DOHH2 (cell line): ENCODE measurements around the gene MTARC2.

ENCODE experiments used
- H3F3A ChIP-seq: fragments of 200-600 bp; sonication (generic), shearing (Covaris generic); 2 replicates; pipeline ENCODE4 v1.6.0; 2016; ENCODE audit warnings: antibody characterized with exemption, mild to moderate bottlenecking; ENCODE audit not compliant: control insufficient read depth, insufficient read depth
- H3K27ac ChIP-seq: fragments of 200-600 bp; sonication (generic); 2 replicates; pipeline ENCODE4 v1.5.1; 2014; ENCODE audit warnings: low read depth, mild to moderate bottlenecking, low read length, moderate library complexity
- H3K27me3 ChIP-seq: fragments of 200-600 bp; sonication (generic); 2 replicates; pipeline ENCODE4 v1.6.1; 2014; ENCODE audit warnings: mild to moderate bottlenecking, low read length, mixed read lengths; ENCODE audit not compliant: control insufficient read depth
- H3K36me3 ChIP-seq: fragments of 200-600 bp; sonication (generic); 2 replicates; pipeline ENCODE4 v1.6.1; 2014; ENCODE audit warnings: mild to moderate bottlenecking, low read length, moderate library complexity, mixed read lengths; ENCODE audit not compliant: control insufficient read depth
- H3K4me1 ChIP-seq: fragments of 200-600 bp; sonication (generic); 2 replicates; pipeline ENCODE4 v1.6.1; 2014; ENCODE audit warnings: mild to moderate bottlenecking, low read length, mixed read lengths; ENCODE audit not compliant: control insufficient read depth
- H3K4me2 ChIP-seq: fragments of 200-600 bp; sonication (generic); 2 replicates; pipeline ENCODE4 v1.6.0; 2014; ENCODE audit warnings: mild to moderate bottlenecking, low read length, moderate library complexity
- H3K4me3 ChIP-seq: fragments of 200-600 bp; sonication (generic); 2 replicates; pipeline ENCODE4 v1.5.1; 2014; ENCODE audit warnings: mild to moderate bottlenecking, low read length, mixed read lengths
- H3K79me2 ChIP-seq: fragments of 200-600 bp; sonication (generic); 2 replicates; pipeline ENCODE4 v1.6.1; 2014; ENCODE audit warnings: mild to moderate bottlenecking, low read length, mixed read lengths; ENCODE audit not compliant: control insufficient read depth
- H3K9me2 ChIP-seq: fragments of 200-600 bp; sonication (generic); replicated peaks from 2 replicates; pipeline ENCODE4 v1.6.1; 2014; ENCODE audit warnings: mild to moderate bottlenecking, low read length, mixed read lengths; ENCODE audit not compliant: control insufficient read depth
- H3K9me3 ChIP-seq: fragments of 200-600 bp; sonication (generic); 2 replicates; pipeline ENCODE4 v1.6.1; 2014; ENCODE audit warnings: antibody characterized with exemption, low read length, mixed read lengths; ENCODE audit not compliant: control insufficient read depth, insufficient read depth
- H4K20me1 ChIP-seq: fragments of 200-600 bp; sonication (generic); 2 replicates; pipeline ENCODE4 v1.6.0; 2014; ENCODE audit warnings: low read depth, mild to moderate bottlenecking, antibody characterized with exemption, low read length, moderate library complexity; ENCODE audit not compliant: control insufficient read depth, insufficient read depth
- EZH2phosphoT487 ChIP-seq: fragments of 200-600 bp; sonication (generic); IDR thresholded peaks from 2 replicates; pipeline ENCODE4 v1.6.1; 2017; ENCODE audit warnings: borderline replicate concordance, mild to moderate bottlenecking, antibody characterized with exemption, low read length, moderate library complexity, mixed read lengths
- TF ChIP-seq, protein P1 (sequence below): fragments of 200-600 bp; sonication (generic); IDR thresholded peaks from one replicate; pipeline ENCODE4 v1.5.1; 2014; ENCODE audit warnings: antibody characterized with exemption, mild to moderate bottlenecking, low read depth, low read length; ENCODE audit not compliant: poor library complexity, severe bottlenecking

MTARC2 gene

DNA sequence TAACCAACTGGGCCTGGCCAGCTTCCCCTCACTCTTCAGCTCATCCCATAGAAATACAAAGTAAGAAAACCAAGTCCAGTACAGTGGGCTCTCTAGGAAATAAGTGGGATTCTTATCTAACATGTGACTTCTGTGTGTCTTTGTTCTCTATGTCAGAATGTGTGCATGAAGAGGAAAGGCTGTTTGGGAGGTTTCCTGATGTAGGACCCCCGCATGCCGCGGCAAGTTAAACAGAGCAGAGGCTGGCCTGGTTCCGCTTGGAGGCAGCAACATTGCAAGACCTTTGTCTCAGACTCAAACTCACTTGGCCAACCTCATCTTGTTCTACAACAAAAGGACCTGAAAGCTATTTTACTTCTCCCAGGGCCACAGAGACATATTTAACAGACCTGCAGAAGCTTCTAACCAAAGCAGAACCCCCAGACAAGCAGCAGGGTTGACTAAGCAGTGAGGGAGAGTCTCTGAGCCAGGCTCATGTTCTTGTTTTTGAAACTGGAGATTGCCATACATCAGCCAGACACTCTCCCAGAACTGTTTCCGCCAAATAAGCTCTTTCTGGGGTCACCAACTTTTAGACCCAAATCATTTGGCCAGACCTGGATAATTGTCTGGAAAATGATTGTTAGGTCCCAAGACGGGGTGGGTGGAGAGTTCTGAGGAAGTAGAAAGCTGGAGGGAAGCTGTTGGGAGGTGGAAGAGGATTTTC is 6.2 kb downstream of the MTARC2 start:
- TF ChIP-seq EZH2phosphoT487: no peak
- TF ChIP-seq, protein P1, sequence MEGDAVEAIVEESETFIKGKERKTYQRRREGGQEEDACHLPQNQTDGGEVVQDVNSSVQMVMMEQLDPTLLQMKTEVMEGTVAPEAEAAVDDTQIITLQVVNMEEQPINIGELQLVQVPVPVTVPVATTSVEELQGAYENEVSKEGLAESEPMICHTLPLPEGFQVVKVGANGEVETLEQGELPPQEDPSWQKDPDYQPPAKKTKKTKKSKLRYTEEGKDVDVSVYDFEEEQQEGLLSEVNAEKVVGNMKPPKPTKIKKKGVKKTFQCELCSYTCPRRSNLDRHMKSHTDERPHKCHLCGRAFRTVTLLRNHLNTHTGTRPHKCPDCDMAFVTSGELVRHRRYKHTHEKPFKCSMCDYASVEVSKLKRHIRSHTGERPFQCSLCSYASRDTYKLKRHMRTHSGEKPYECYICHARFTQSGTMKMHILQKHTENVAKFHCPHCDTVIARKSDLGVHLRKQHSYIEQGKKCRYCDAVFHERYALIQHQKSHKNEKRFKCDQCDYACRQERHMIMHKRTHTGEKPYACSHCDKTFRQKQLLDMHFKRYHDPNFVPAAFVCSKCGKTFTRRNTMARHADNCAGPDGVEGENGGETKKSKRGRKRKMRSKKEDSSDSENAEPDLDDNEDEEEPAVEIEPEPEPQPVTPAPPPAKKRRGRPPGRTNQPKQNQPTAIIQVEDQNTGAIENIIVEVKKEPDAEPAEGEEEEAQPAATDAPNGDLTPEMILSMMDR: no peak
- no peak overlapping the region for H3K4me2 ChIP-seq
- H3K79me2 ChIP-seq: no peaks in the 10 kb centered on the region
- H3F3A ChIP-seq: no peaks in the 10 kb centered on the region
- no peaks in the 10 kb centered on the region for H3K9me3 ChIP-seq
- no peaks in the 10 kb centered on the region for H4K20me1 ChIP-seq
- no peaks in the 10 kb centered on the region for H3K9me2 ChIP-seq
- no peaks in the 10 kb centered on the region for H3K4me1 ChIP-seq
- H3K27me3 ChIP-seq: no peaks in the 10 kb centered on the region
- H3K4me3 ChIP-seq: no peak overlapping the region
- no peaks in the 10 kb centered on the region for H3K36me3 ChIP-seq
- no peak overlapping the region for H3K27ac ChIP-seq

DNA sequence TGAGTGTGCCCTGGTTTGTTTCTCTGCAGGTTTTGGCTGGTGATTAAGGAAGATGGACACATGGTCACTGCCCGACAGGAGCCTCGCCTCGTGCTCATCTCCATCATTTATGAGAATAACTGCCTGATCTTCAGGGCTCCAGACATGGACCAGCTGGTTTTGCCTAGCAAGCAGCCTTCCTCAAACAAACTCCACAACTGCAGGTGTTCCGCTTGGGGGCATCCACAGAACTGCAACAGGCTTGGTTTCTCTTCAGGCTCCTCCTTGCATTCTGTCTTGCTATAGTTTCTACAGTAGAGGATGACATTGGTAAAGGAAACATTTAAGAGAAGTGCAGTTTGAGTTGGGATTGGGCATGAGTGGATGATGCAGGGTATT is 6.8 kb downstream of the MTARC2 start:
- H3F3A ChIP-seq: no peaks in the 10 kb centered on the region
- no peaks in the 10 kb centered on the region for H3K4me1 ChIP-seq
- no peak overlapping the region for H3K4me3 ChIP-seq
- TF ChIP-seq, protein P1: no peak
- no peaks in the 10 kb centered on the region for H3K27me3 ChIP-seq
- H3K9me2 ChIP-seq: no peaks in the 10 kb centered on the region
- H3K27ac ChIP-seq: no peak overlapping the region
- H3K79me2 ChIP-seq: no peaks in the 10 kb centered on the region
- no peaks in the 10 kb centered on the region for H3K36me3 ChIP-seq
- no peak overlapping the region for H3K4me2 ChIP-seq
- no peaks in the 10 kb centered on the region for H3K9me3 ChIP-seq
- H4K20me1 ChIP-seq: no peaks in the 10 kb centered on the region

DNA sequence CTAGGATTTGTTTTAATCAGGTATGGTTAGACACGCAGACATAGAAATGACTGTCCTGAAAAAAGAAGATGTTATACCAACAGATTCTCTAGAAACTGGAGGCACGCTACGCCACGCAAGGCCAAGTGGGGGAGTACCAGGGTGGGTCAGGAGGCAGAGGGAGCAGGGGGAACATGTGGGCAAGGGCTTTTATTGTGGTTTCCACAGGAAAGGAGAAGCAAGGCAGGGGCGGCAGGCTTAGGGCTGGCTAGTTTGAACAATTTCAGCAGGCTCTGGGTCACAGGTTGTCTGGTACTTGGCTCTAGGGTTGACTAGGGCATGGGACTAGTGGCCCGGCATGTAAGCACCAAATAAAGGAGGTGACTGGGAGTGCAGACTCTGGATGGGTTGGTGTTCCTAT is 7.2 kb downstream of the MTARC2 start:
- Histone ChIP-seq H3K4me2 (no peak overlapping the region), H3F3A (no peaks in the 10 kb centered on the region), H3K9me2 (no peaks in the 10 kb centered on the region), H3K4me1 (no peaks in the 10 kb centered on the region), H3K4me3 (no peak overlapping the region), H3K9me3 (no peaks in the 10 kb centered on the region), H3K27ac (no peak overlapping the region), H3K27me3 (no peaks in the 10 kb centered on the region), H3K36me3 (no peaks in the 10 kb centered on the region), H4K20me1 (no peaks in the 10 kb centered on the region), H3K79me2 (no peaks in the 10 kb centered on the region)
- no peak for TF ChIP-seq EZH2phosphoT487
- TF ChIP-seq, protein P1: no peak
